NOMO-1 (cell line): ENCODE results near the gene NCK2.

Experiments
- DNase-seq, 2 experiments: peaks; one replicate each; lab custom pipeline; 2025; ENCODE audit not compliant: unreplicated experiment in 2 of 2; lab: John Stamatoyannopoulos, UW

Gene NCK2

GRCh38 chr2:105806996-105807395 lies 62.3 kb downstream of the NCK2 start:
- no peak for DNase-seq

GRCh38 chr2:105808423-105809096 lies 63.8 kb downstream of the NCK2 start:
- no peak for DNase-seq

DNA sequence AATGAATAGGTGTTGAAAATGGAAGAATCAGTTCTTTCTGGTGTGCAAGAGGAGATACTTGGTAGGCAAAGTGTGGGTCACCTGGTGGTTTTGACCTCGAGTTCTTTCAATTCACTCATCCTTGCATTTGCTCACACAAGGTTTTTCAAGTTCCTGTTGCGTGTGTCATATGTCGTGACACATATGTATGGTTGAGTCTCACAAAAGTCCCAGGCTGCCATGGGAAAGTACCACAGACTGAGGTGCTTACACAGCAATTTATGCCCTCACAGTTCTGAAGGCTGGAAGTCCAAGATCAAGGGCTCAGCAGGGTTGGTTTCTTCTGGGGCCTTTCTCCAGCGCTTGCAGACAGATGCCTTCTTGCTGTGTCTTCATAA lies 64.4 kb downstream of the NCK2 start:
- DNase-seq = no peak

- DNase-seq = no peak
Measured at GRCh38 chr2:105809723-105810122, 65.0 kb downstream of the NCK2 start.

GRCh38 chr2:105812180-105813044 lies 67.7 kb downstream of the NCK2 start:
- no peak for DNase-seq

DNA sequence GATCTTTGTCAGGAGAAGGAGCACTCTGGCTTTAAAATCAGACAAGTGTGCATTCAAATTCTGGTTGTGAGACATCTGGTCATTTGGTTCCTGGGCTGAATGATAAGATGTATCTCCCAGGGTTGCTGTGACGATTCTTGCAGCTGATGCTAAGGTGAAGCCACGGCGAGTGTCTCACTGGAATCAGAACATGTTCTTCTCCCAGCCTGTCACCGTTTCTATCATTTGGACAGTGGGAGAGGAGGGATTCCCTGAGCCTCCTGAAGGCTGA lies 68.3 kb downstream of the NCK2 start:
- no peak for DNase-seq

DNA sequence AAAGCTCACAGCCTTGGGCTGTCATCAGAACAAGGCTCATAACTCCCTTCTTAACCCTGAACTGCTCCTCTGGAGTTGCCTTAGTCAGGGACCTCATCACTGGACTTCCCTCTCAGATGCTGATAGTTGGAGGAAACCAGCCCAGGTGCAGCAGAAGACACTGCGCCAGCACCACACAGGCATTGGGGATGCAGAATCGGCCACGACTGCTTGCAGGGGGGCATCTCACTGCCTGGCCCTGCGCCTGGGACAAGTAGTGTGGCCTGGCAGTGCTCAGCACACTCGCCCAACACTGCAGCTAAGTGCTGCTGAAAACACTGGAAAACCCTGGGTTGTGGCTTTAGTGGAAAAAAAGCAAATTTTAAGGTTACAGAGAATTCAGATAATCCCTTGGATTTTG lies 68.7 kb downstream of the NCK2 start:
- no peak for DNase-seq

DNA sequence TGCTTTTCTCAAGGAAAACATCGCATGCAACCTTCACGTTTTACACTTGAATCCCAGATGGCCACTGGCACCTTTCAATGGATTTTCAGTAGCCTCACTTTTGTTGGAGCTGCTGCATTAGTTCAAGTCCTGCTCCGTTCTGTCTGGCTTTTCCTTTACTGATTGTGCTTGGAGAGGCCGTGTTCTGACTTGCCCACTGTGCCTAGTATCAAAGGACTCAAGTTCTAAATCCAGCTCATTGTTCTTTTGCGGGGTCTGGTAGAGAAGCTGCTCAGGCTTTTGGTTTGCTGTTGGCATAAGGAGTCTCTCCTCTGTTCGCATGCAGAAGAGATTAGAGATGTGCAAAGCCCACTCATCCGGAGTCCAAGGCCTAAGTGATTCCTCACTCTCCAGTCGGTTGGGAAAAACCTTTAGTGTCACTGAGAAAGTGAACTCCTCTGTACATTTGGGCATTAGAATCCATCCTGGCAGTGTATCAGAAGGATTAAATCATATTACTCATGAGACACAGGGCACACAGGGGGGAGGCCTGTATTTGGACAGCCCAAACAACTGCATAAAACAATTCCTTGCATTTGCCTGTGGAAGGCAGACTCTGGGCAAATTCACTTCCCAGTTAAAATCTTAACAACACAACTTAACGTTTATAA lies 69.7 kb downstream of the NCK2 start:
- DNase-seq = no peak

GRCh38 chr2:105815401-105815800 lies 70.7 kb downstream of the NCK2 start:
- no peak for DNase-seq

- DNase-seq = no peak
Measured at GRCh38 chr2:105820151-105820550, 75.4 kb downstream of the NCK2 start.

DNA sequence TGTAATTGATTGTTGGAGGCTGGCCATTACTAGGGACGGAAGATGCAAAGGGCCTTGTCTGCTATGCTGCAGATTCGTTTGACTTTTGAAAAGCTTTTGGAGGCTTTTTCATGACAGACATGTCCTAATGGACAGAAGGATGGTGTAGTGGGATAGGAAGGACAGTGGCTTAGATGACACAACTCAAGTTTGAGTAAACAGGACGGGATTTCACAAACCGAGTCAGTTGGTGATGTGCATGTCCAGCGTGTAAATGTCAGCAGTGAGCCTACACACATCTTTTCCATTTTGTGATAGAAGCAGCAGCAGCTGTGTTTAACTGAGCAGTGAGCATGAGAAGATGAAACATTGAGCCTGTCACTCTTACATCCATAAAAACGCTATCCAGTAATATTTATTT lies 76.0 kb downstream of the NCK2 start:
- DNase-seq = no peak

- no peak for DNase-seq
Measured at GRCh38 chr2:105821428-105822125, 76.9 kb downstream of the NCK2 start.

GRCh38 chr2:105822186-105822585 lies 77.5 kb downstream of the NCK2 start:
- no peak for DNase-seq

- no peak for DNase-seq
Measured at GRCh38 chr2:105824446-105824845, 79.7 kb downstream of the NCK2 start.

- DNase-seq = peak; percentile 52 to 89
Measured at GRCh38 chr2:105827351-105828096, 82.8 kb downstream of the NCK2 start.

GRCh38 chr2:105828558-105828957 lies 83.8 kb downstream of the NCK2 start:
- peak in 1 of 2 experiments; percentile 6 for DNase-seq

GRCh38 chr2:105834931-105835330 lies 90.2 kb downstream of the NCK2 start:
- peak; percentile 12 to 80 for DNase-seq

DNA sequence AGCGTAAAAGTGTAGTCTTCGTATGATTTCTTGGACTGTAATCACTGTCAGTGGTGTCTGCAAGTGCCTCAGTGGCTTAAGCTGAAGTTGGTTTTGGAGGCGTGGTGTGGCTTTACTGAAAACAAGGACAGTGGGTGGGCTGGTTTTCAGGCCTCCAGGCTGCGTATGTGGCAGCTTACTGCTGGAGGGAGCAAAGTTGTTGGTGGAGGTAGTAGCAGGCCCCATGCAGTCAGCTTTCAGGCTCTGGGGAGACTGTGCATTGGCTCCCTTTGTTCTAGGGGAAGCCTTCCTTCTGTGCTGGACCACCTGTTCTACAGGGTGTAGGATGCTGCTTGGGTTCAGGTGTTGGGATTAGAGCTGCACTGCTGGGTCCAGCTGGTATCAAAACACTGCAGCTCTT lies 91.6 kb downstream of the NCK2 start:
- DNase-seq = no peak

GRCh38 chr2:105836840-105837692 lies 92.4 kb downstream of the NCK2 start:
- DNase-seq = no peak

GRCh38 chr2:105839793-105840192 lies 95.1 kb downstream of the NCK2 start:
- DNase-seq = no peak
